Mesenchymal stem cell (in vitro differentiated cells and primary cell): ENCODE measurements around the gene MYH9.

Source experiments
- DNase-seq: peaks from one replicate; pipeline ENCODE4 v3.0.0-alpha.2; 2013
- H2AFZ ChIP-seq: one replicate; pipeline ENCODE4 v1.6.1; 2013; ENCODE audit warnings: low read depth, mild to moderate bottlenecking, control low read depth, inconsistent platforms, low read length, moderate library complexity
- H2AK5ac ChIP-seq: 2 replicates; pipeline ENCODE4 v1.6.1; 2013; ENCODE audit warnings: low read length, moderate library complexity, mild to moderate bottlenecking, inconsistent platforms; ENCODE audit not compliant: severe bottlenecking
- H2BK120ac ChIP-seq: one replicate; pipeline ENCODE4 v1.6.1; 2013; ENCODE audit warnings: low read depth, mild to moderate bottlenecking, inconsistent platforms, low read length, moderate library complexity
- H2BK12ac ChIP-seq, 2 experiments: one replicate each; pipeline ENCODE4 v1.6.1; 2013; ENCODE audit warnings: inconsistent platforms in 2 of 2, low read length in 2 of 2, mild to moderate bottlenecking in 2 of 2, moderate library complexity in 2 of 2, control low read depth in 1 of 2
- H2BK15ac ChIP-seq: one replicate; pipeline ENCODE4 v1.6.1; 2013; ENCODE audit warnings: mild to moderate bottlenecking, low read depth, inconsistent platforms; ENCODE audit not compliant: poor library complexity, severe bottlenecking
- H2BK5ac ChIP-seq: 2 replicates; pipeline ENCODE4 v1.6.1; 2013; ENCODE audit warnings: low read depth, mild to moderate bottlenecking, low read length, control low read depth, inconsistent platforms; ENCODE audit not compliant: poor library complexity, severe bottlenecking
- H3K14ac ChIP-seq, 2 experiments: one replicate each; pipeline ENCODE4 v1.6.1; 2013; ENCODE audit warnings: inconsistent platforms in 2 of 2, low read length in 2 of 2, control low read depth in 1 of 2, mild to moderate bottlenecking in 1 of 2, moderate library complexity in 1 of 2
- H3K18ac ChIP-seq, 2 experiments: one replicate each; pipeline ENCODE4 v1.6.1; 2013; ENCODE audit warnings: inconsistent platforms in 2 of 2, low read length in 2 of 2, control low read depth in 1 of 2, low read depth in 1 of 2, mild to moderate bottlenecking in 1 of 2
- H3K23ac ChIP-seq, 2 experiments: one replicate each; pipeline ENCODE4 v1.6.1; 2013; ENCODE audit warnings: inconsistent platforms in 2 of 2, low read length in 2 of 2, mild to moderate bottlenecking in 2 of 2, moderate library complexity in 2 of 2, control low read depth in 1 of 2
- H3K27ac ChIP-seq: 2 replicates; pipeline ENCODE4 v1.5.1; 2013; ENCODE audit warnings: mild to moderate bottlenecking, moderate library complexity, low read length, control low read depth, inconsistent platforms; ENCODE audit not compliant: poor library complexity, severe bottlenecking
- H3K27me3 ChIP-seq, 2 experiments: 2 replicates each; pipeline versions ENCODE4 v1.6.1 to v1.7.0; 2013; ENCODE audit warnings: low read length in 2 of 2, mild to moderate bottlenecking in 2 of 2, moderate library complexity in 2 of 2, control low read depth in 1 of 2, inconsistent platforms in 1 of 2; ENCODE audit not compliant: control insufficient read depth in 1 of 2, insufficient read depth in 1 of 2
- H3K36me3 ChIP-seq, 2 experiments: 2 replicates each; pipeline versions ENCODE4 v1.6.1 to v1.7.0; 2013; ENCODE audit warnings: low read length in 2 of 2, control low read depth in 1 of 2, inconsistent platforms in 1 of 2, low read depth in 1 of 2, mild to moderate bottlenecking in 1 of 2; ENCODE audit not compliant: insufficient read depth in 2 of 2, control insufficient read depth in 1 of 2
- H3K4ac ChIP-seq, 2 experiments: one replicate each; pipeline ENCODE4 v1.6.1; 2013; ENCODE audit warnings: inconsistent platforms in 2 of 2, low read length in 2 of 2, mild to moderate bottlenecking in 2 of 2, moderate library complexity in 2 of 2, control low read depth in 1 of 2, low read depth in 1 of 2
- H3K4me1 ChIP-seq: 2 replicates; pipeline ENCODE4 v1.6.1; 2013; ENCODE audit warnings: low read depth, low read length, control low read depth; ENCODE audit not compliant: control insufficient read depth, insufficient read depth
- H3K4me2 ChIP-seq: 2 replicates; pipeline ENCODE4 v1.6.1; 2013; ENCODE audit warnings: low read length, mild to moderate bottlenecking, inconsistent platforms; ENCODE audit not compliant: poor library complexity, severe bottlenecking
- H3K4me3 ChIP-seq, 2 experiments: 2 replicates each; pipeline versions ENCODE4 v1.5.1 to v1.7.0; 2013; ENCODE audit warnings: low read length in 2 of 2, mild to moderate bottlenecking in 2 of 2, control low read depth in 1 of 2, low read depth in 1 of 2; ENCODE audit not compliant: insufficient read depth in 1 of 2
- H3K79me1 ChIP-seq: replicated peaks from 2 replicates; pipeline ENCODE4 v1.6.1; 2013; ENCODE audit warnings: mild to moderate bottlenecking, control low read depth, low read length, inconsistent platforms; ENCODE audit not compliant: poor library complexity, severe bottlenecking
- H3K9ac ChIP-seq: 2 replicates; pipeline ENCODE4 v1.7.0; 2013; ENCODE audit warnings: mild to moderate bottlenecking, low read length, moderate library complexity
- H3K9me3 ChIP-seq: 2 replicates; pipeline ENCODE4 v1.7.0; 2013; ENCODE audit warnings: mild to moderate bottlenecking, low read length; ENCODE audit not compliant: control insufficient read depth
- H4K8ac ChIP-seq: one replicate; pipeline ENCODE4 v1.6.1; 2013; ENCODE audit warnings: inconsistent platforms, mild to moderate bottlenecking, low read length, moderate library complexity
- H4K91ac ChIP-seq: one replicate; pipeline ENCODE4 v1.6.1; 2013; ENCODE audit warnings: mild to moderate bottlenecking, low read length, inconsistent platforms
- WGBS: methylation state at CpG from one replicate; pipeline ENCODE4 v1.1.7; 2013; ENCODE audit warnings: mixed read lengths; 5-methylcytosine and 5-hydroxymethylcytosine counted together

The MYH9 gene

GRCh38 chr22:36381513-36382128 is 6.1 kb downstream of the MYH9 start:
- Histone ChIP-seq H2AK5ac (no peak overlapping the region), H2BK15ac (no peak overlapping the region), H4K91ac (no peak overlapping the region), H3K23ac (peak overlapping the region in 1 of 2 experiments; percentile 29), H4K8ac (no peak overlapping the region), H3K4me1 (peaks cover 22% of the 10 kb centered on the region), H2AFZ (no peak overlapping the region), H3K9ac (no peak overlapping the region), H3K4me3 (no peak overlapping the region), H3K36me3 (peaks cover 17 to 42% of the 10 kb centered on the region in 2 experiments), H2BK120ac (no peak overlapping the region), H2BK12ac (no peak overlapping the region), H3K27ac (peak overlapping the region; percentile 24), H2BK5ac (no peak overlapping the region), H3K27me3 (no peaks in the 10 kb centered on the region), H3K14ac (no peak overlapping the region), H3K4ac (no peak overlapping the region), H3K4me2 (peak overlapping the region; percentile 16), H3K9me3 (no peaks in the 10 kb centered on the region), H3K18ac (no peak overlapping the region), H3K79me1 (no peaks in the 10 kb centered on the region)
- 51% methylated on average over 5 of the region's 5 CpGs for WGBS
- DNase-seq, result no peak

- no peak overlapping the region for H3K9ac ChIP-seq
- whole genome bisulfite sequencing, result 59% methylated on average over 16 of the region's 16 CpGs
- peak overlapping the region; percentile 45 for H3K27ac ChIP-seq
- H4K91ac ChIP-seq, result no peak overlapping the region
- H3K4me2 ChIP-seq, result peak overlapping the region; percentile 48
- peak overlapping the region in 1 of 2 experiments; percentile 14 for H3K18ac ChIP-seq
- H2BK12ac ChIP-seq, result no peak overlapping the region
- H2AFZ ChIP-seq, result no peak overlapping the region
- H2BK15ac ChIP-seq, result no peak overlapping the region
- H3K36me3 ChIP-seq, result peaks cover 24 to 48% of the 10 kb centered on the region in 2 experiments
- no peak overlapping the region for H2BK5ac ChIP-seq
- H3K4me1 ChIP-seq, result peaks cover 32% of the 10 kb centered on the region
- H3K79me1 ChIP-seq, result no peaks in the 10 kb centered on the region
- H3K4me3 ChIP-seq, result no peak overlapping the region
- H2BK120ac ChIP-seq, result no peak overlapping the region
- no peaks in the 10 kb centered on the region for H3K27me3 ChIP-seq
- no peak overlapping the region for H4K8ac ChIP-seq
- H2AK5ac ChIP-seq, result no peak overlapping the region
- no peaks in the 10 kb centered on the region for H3K9me3 ChIP-seq
- no peak overlapping the region for H3K14ac ChIP-seq
- DNase-seq, result peak; percentile 58
- H3K4ac ChIP-seq, result no peak overlapping the region
- no peak overlapping the region for H3K23ac ChIP-seq
Measured at GRCh38 chr22:36379593-36380361, 8.0 kb downstream of the MYH9 start.

- Histone ChIP-seq H3K14ac (no peak overlapping the region), H2AK5ac (no peak overlapping the region), H3K36me3 (peaks cover 25 to 47% of the 10 kb centered on the region in 2 experiments), H3K79me1 (no peaks in the 10 kb centered on the region), H3K4ac (no peak overlapping the region), H2BK120ac (no peak overlapping the region), H2AFZ (no peak overlapping the region), H3K4me1 (peaks cover 34% of the 10 kb centered on the region), H3K18ac (no peak overlapping the region), H3K9ac (peak overlapping the region; percentile 19), H3K27ac (peak overlapping the region; percentile 68), H4K91ac (no peak overlapping the region), H4K8ac (no peak overlapping the region), H3K9me3 (no peaks in the 10 kb centered on the region), H3K23ac (no peak overlapping the region), H3K4me2 (no peak overlapping the region), H3K27me3 (no peaks in the 10 kb centered on the region), H3K4me3 (no peak overlapping the region), H2BK15ac (no peak overlapping the region), H2BK12ac (no peak overlapping the region), H2BK5ac (no peak overlapping the region)
- no peak for DNase-seq
- 85% methylated on average over 2 of the region's 5 CpGs for WGBS
Measured at GRCh38 chr22:36378869-36379217, 8.9 kb downstream of the MYH9 start.

GRCh38 chr22:36378080-36378868 is 9.5 kb downstream of the MYH9 start:
- H3K4me2 ChIP-seq, result no peak overlapping the region
- H3K4ac ChIP-seq, result no peak overlapping the region
- H3K14ac ChIP-seq, result no peak overlapping the region
- H3K9me3 ChIP-seq, result no peaks in the 10 kb centered on the region
- H3K79me1 ChIP-seq, result no peaks in the 10 kb centered on the region
- 95% methylated on average over 12 of the region's 14 CpGs for WGBS
- peak overlapping the region; percentile 68 for H3K27ac ChIP-seq
- peaks cover 34% of the 10 kb centered on the region for H3K4me1 ChIP-seq
- no peak overlapping the region for H2BK120ac ChIP-seq
- no peak overlapping the region for H2BK5ac ChIP-seq
- H3K23ac ChIP-seq, result no peak overlapping the region
- no peak overlapping the region for H4K8ac ChIP-seq
- no peak overlapping the region for H2AFZ ChIP-seq
- H3K4me3 ChIP-seq, result no peak overlapping the region
- peak overlapping the region; percentile 19 for H3K9ac ChIP-seq
- no peak overlapping the region for H2BK15ac ChIP-seq
- no peak overlapping the region for H3K18ac ChIP-seq
- no peak for DNase-seq
- peaks cover 23 to 47% of the 10 kb centered on the region in 2 experiments for H3K36me3 ChIP-seq
- H4K91ac ChIP-seq, result no peak overlapping the region
- H3K27me3 ChIP-seq, result no peaks in the 10 kb centered on the region
- no peak overlapping the region for H2AK5ac ChIP-seq
- no peak overlapping the region for H2BK12ac ChIP-seq
